CD4-positive, alpha-beta T cell treated with Interleukin-15 for 1 hour (primary cell): ENCODE data around the gene TEN1.

Experiments used
- DNase-seq: peaks from one replicate; pipeline ENCODE4 v3.0.0-alpha.2; 2020

Gene TEN1

DNA sequence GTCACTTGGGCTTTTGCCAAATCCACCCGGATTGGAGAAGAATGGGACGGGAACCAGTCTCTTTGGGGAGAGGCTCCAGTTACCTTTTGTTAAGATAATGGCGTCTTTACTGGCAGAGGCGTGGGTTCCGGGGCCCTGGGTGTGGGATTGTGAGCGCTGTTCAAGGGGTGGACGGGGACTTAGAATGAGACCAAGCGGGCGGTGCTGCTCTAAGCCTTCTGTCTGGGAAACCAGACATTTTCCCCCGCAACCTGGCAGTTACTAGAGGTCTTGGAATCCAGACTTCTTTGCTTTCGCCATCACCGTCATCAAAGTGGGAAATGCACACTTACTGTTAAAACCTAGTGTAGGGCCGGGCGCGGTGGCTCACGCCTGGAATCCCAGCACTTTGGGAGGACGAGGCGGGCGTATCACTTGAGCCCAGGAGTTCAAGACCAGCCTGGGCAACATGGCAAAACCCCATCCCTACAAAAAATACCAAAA is 706 bp downstream of the TEN1 start:
- DNase-seq, result no peak

- DNase-seq, result no peak
These were observed 1.4 kb downstream of the TEN1 start for GRCh38 chr17:75980188-75981018.

GRCh38 chr17:75981019-75981615 is 2.1 kb downstream of the TEN1 start:
- no peak for DNase-seq

GRCh38 chr17:75983501-75984181 is 4.6 kb downstream of the TEN1 start:
- peak; percentile 43 for DNase-seq

DNA sequence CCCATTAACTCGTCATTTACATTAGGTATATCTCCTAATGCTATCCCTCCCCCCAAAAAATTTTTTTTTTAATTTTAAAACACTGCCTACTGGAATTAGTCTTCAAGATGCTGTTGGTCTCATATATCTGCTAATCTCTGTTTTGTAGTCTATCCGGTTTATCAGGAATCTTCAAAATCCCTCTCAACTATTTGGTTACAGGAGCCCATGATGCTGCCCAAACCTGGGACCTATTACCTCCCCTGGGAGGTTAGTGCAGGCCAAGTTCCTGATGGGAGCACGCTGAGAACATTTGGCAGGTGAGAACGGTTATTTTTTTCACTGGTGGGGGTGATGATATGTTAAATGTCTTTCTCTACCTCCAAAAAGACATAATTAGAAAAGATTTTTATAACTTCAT is 6.9 kb downstream of the TEN1 start:
- no peak for DNase-seq

DNA sequence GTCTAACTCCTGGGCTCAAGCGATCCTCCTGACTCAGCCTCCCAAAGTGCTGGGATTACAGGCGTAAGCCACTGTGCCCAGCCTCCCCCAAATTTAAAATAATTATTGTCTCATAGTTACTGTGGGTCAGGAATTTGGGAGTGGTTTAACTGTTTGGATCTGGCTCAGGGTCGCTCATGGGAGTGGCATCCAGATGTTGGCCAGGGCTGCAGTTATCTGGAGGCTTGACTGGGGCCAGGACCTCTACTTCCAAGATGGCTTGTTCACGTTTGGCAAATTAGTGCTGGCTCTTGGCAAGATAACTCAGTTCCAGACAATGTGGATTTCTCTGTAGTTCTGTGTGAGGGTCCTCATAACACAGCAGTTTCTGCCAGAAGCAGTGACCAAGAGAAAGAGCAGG is 8.0 kb downstream of the TEN1 start:
- DNase-seq, result no peak

DNA sequence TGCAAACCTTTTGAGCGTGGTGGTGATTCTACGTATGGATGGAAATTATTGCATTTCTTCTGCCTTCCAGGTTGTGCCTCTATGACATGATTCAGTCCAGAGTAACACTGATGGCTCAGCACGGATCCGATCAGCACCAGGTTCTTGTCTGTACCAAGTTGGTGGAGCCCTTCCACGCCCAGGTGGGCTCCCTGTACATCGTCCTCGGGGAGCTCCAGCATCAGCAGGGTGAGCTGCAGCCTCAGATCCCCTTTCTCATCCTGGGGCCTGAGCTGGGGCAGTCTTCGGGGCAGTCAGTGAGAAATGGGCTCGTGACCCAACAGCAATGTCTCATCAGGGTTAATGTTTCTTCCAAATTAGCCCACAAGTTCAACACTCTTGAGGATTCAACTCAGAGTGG is 12.4 kb downstream of the TEN1 start:
- DNase-seq, result no peak

DNA sequence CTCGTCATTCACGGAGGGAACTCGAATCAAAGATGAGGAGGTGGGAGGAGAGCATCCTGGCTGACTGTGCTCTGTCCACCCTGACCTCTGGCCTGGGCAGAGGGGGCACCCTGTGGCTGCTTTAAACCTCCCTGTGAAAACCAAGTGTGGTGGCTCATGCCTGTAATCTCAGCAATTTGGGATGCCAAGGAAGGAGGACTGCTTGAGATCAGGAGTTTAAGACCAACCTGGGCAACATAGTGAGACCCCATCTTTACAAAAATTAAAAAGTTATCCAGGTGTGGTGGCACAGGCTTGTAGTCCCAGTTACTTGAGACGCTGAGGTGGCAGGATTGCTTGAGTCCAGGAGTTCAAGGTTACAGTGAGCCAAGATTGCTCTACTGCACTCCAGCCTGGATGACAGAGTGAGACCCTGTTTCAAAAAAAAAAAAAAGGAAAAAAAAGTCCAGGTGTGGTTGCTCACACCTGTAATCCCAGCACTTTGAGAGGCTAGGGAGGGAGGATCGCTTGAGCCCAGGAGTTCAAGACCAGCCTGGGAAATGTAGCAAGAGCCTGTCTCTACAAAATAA is 15.8 kb downstream of the TEN1 start:
- DNase-seq, result no peak

DNA sequence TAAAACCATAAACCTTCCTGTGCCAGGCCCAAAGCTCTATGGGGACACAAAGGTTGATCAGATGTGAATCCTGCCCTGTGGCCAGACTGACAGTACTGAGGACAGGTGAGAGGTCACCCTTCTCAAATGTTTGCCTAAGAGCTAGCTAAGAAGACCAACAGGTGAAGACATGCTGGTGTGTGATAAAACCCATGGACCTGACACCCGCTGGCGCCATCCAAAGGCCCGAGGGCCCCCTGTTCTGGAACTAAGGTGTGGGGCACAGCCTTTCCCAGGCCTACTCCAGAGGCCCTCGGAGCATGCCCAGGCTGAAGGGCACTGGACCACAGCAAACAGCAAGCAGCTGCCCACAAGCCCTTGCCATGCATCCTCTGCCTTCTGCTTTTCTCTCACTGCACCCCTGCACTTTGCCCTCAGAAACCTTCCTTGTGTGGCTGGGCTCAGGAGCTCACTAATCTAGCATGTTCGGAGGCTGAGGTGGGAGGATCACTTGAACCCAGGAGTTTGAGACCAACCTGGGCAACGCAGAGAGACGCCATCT is 16.4 kb downstream of the TEN1 start:
- no peak for DNase-seq

GRCh38 chr17:75996665-75997590 is 17.9 kb downstream of the TEN1 start:
- DNase-seq, result peak; percentile 51

GRCh38 chr17:75998327-75998795 is 19.3 kb downstream of the TEN1 start:
- DNase-seq, result no peak

- peak; percentile 45 for DNase-seq
These were observed 21.1 kb downstream of the TEN1 start for GRCh38 chr17:76000016-76000754.

- no peak for DNase-seq
These were observed 21.9 kb downstream of the TEN1 start, which contains the start of gene CDK3 for GRCh38 chr17:76000755-76001521. Gene CDK3 (plus strand): TSS chr17:76000855. CDS start chr17:76001426, 571 bp downstream.

DNA sequence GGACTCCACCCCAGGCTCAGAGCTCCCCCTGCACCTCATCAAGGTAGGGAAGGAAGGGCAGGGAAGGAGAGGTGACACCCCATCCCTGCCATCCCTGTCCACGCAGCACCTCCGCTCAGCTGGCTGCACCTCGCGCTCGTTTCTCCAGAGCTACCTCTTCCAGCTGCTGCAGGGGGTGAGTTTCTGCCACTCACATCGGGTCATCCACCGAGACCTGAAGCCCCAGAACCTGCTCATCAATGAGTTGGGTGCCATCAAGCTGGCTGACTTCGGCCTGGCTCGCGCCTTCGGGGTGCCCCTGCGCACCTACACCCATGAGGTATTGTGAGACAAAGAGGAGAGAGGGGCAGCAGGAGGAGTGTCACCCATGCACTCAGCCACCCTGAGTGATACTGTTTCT is 23.1 kb downstream of the TEN1 start:
- DNase-seq, result no peak

DNA sequence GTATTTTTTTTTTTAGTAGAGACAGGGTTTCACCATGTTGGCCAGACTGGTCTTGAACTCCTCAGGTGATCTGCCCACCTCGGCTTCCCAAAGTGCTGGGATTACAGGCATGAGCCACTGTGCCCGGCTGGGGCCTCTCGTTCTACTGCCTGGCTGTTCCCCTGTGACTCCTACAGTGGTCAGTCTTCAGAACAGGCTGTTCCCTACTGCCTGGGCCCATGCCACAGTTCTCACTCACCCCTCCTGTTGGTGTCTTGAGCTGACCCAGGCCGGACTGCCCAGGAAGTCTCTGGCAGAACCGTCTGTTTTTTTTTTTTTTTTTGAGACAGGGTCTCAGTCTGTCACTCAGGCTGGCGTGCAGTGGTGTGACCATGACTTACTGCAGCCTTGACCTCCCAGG is 24.9 kb downstream of the TEN1 start:
- no peak for DNase-seq

GRCh38 chr17:76004750-76005262 is 25.8 kb downstream of the TEN1 start:
- DNase-seq, result no peak

DNA sequence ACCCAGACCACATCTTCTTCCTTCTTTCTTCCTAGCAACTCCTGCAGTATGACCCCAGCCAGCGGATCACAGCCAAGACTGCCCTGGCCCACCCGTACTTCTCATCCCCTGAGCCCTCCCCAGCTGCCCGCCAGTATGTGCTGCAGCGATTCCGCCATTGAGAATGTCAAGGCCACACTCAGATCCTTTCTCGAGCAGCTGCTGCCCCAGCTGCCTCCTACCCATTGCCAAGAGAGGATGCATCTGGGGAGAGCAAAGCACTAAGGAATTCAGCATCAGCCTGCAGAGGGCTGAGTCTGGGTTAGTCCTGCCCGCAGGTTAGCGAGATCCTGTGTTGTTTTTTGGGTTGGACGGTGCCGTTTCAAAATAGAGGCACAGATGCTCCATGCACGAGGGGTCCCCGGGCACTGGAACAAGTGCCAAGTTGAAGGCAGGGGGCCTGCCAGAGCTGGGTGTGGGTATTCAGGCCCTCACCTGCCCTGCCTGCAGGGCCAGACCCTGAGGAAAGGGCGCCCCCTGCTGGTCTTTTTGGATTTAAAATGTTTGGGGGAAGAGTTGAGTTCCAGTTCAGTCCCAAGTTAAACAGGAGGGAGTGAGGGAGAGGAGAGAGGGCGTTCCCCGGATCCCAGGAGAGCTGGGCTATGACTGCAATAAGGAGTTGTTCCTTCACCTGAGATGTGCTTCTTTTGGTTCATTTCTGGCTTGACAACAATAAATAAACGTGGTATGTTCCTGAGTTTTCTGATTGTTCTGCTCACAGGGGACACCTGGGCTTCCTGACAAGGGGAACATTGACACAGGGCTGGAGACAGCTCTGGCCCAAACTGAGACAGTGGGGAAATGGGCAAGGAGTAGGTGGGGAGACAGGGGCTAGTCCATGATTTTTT is 26.5 kb downstream of the TEN1 start:
- DNase-seq, result peak; percentile 65

- no peak for DNase-seq
These were observed 28.2 kb downstream of the TEN1 start for GRCh38 chr17:76007131-76007849.
